WTC11 (cell line): ENCODE measurements around the gene DHX57.

Experiments
- AFF4 ChIP-seq: sonication (generic); formaldehyde crosslinking; IDR thresholded peaks from 2 replicates; pipeline ENCODE4 v1.8.1; 2023; ENCODE audit warnings: mild to moderate bottlenecking, missing genetic modification reagents, borderline replicate concordance
- ELF4 ChIP-seq: sonication (generic); formaldehyde crosslinking; IDR thresholded peaks from 2 replicates; pipeline ENCODE4 v1.8.1; 2022; ENCODE audit warnings: low read depth, mild to moderate bottlenecking, moderate library complexity, missing genetic modification reagents
- NFYB ChIP-seq: sonication (generic); formaldehyde crosslinking; conservative IDR thresholded peaks from 2 replicates; pipeline ENCODE4 v1.8.0; 2022; ENCODE audit warnings: low read depth, missing genetic modification reagents
- ZNF121 ChIP-seq: sonication (generic); formaldehyde crosslinking; IDR thresholded peaks from 2 replicates; pipeline ENCODE4 v1.8.0; 2023; ENCODE audit warnings: missing genetic modification reagents

- TF ChIP-seq NFYB (CRISPR knock-in tag) (no peak), ELF4 (CRISPR knock-in tag) (no peak), AFF4 (no peak), ZNF121 (CRISPR knock-in tag) (no peak)
Observed at GRCh38 chr2:38836791-38837190, 38.9 kb downstream of the DHX57 start.
